Measurements from ENCODE around the gene USE1. TPM values are rescaled to one million over a fixed set of nuclear protein-coding genes. Genes with fewer than 3 reads are reported as not detected.

USE1 gene
- total RNA-seq, 2 donors from 2014 or later: 24.5 to 30.3 TPM

- Histone ChIP-seq H3K9me3 (no peaks in the 10 kb centered on the region), H3K27me3 (replicated peaks; ENCODE audit: insufficient read depth) (no peaks in the 10 kb centered on the region), H3K27ac (no peak overlapping the region), H3K4me3 (no peak overlapping the region), H3K36me3 (peaks cover 20 to 32% of the 10 kb centered on the region in 2 donors), H3K4me1 (replicated peaks) (no peaks in the 10 kb centered on the region)
- intact Hi-C loops (cut with DNase I): no loop called here
- no peak for DNase-seq (ENCODE audit: low spot score)
- 93% methylated on average over 16 of the region's 16 CpGs for WGBS
- no peak for TF ChIP-seq POLR2AphosphoS5 (IDR thresholded peaks at IDR 0.05)
- no peak for TF ChIP-seq CTCF (IDR thresholded peaks at IDR 0.05)
- TF ChIP-seq POLR2A (IDR thresholded peaks at IDR 0.05): no peak
These were observed 20.5 kb upstream of the USE1 start for GRCh38 chr19:17194608-17195007.

GRCh38 chr19:17195106-17195505 is 20.1 kb upstream of the USE1 start:
- no peak overlapping the region for H3K4me3 ChIP-seq
- H3K9me3 ChIP-seq: no peaks in the 10 kb centered on the region
- no peak for TF ChIP-seq POLR2AphosphoS5 (IDR thresholded peaks at IDR 0.05)
- no peak for TF ChIP-seq CTCF (IDR thresholded peaks at IDR 0.05)
- no peak for TF ChIP-seq POLR2A (IDR thresholded peaks at IDR 0.05)
- no peak for DNase-seq (ENCODE audit: low spot score)
- no peak overlapping the region for H3K27ac ChIP-seq
- 91% methylated on average over 23 of the region's 23 CpGs for WGBS
- H3K27me3 ChIP-seq (replicated peaks; ENCODE audit: insufficient read depth): no peaks in the 10 kb centered on the region
- no peaks in the 10 kb centered on the region for H3K4me1 ChIP-seq (replicated peaks)
- intact Hi-C loops (cut with DNase I): no loop called here
- H3K36me3 ChIP-seq: peaks cover 17 to 32% of the 10 kb centered on the region in 2 donors

GRCh38 chr19:17196610-17197009 is 18.5 kb upstream of the USE1 start:
- no peaks in the 10 kb centered on the region for H3K9me3 ChIP-seq
- H3K4me1 ChIP-seq (replicated peaks): no peaks in the 10 kb centered on the region
- no peak for DNase-seq (ENCODE audit: low spot score)
- H3K27ac ChIP-seq: no peak overlapping the region
- intact Hi-C loops (cut with DNase I): no loop called here
- 98% methylated on average over 7 of the region's 7 CpGs for WGBS
- H3K27me3 ChIP-seq (replicated peaks; ENCODE audit: insufficient read depth): no peaks in the 10 kb centered on the region
- TF ChIP-seq CTCF (IDR thresholded peaks at IDR 0.05): no peak
- no peak for TF ChIP-seq POLR2A (IDR thresholded peaks at IDR 0.05)
- no peak for TF ChIP-seq POLR2AphosphoS5 (IDR thresholded peaks at IDR 0.05)
- no peak overlapping the region for H3K4me3 ChIP-seq
- peaks cover 7 to 39% of the 10 kb centered on the region in 2 donors for H3K36me3 ChIP-seq

GRCh38 chr19:17197666-17198065 is 17.5 kb upstream of the USE1 start:
- H3K36me3 ChIP-seq: peaks cover 10 to 39% of the 10 kb centered on the region in 2 donors

More at GRCh38 chr19:17197666-17198065, 17.5 kb upstream of the USE1 start:
- no peak for TF ChIP-seq POLR2AphosphoS5 (IDR thresholded peaks at IDR 0.05)
- no peak for TF ChIP-seq CTCF (IDR thresholded peaks at IDR 0.05)
- no peak for TF ChIP-seq POLR2A (IDR thresholded peaks at IDR 0.05)
- no peaks in the 10 kb centered on the region for H3K27me3 ChIP-seq (replicated peaks; ENCODE audit: insufficient read depth)
- intact Hi-C loops (cut with DNase I): no loop called here
- H3K4me3 ChIP-seq: no peak overlapping the region
- 87% methylated on average over 16 of the region's 16 CpGs for WGBS
- no peaks in the 10 kb centered on the region for H3K4me1 ChIP-seq (replicated peaks)
- no peaks in the 10 kb centered on the region for H3K9me3 ChIP-seq
- no peak for DNase-seq (ENCODE audit: low spot score)
- H3K27ac ChIP-seq: no peak overlapping the region

All from prostate gland (tissue), 2 donors.